Smooth muscle cell (in vitro differentiated cells): ENCODE measurements around the gene ARHGAP10. TPM values are rescaled to one million over a fixed set of nuclear protein-coding genes. Genes with fewer than 3 reads are reported as not detected.

Experiments
- DNase-seq: peaks from one replicate; lab custom pipeline; 2025; ENCODE audit not compliant: unreplicated experiment; lab: John Stamatoyannopoulos, UW
- H2AFZ ChIP-seq: fragments of 200-600 bp; sonication (generic); 2 replicates; pipeline ENCODE4 v1.6.0; 2016; ENCODE audit warnings: antibody characterized with exemption, low read depth, mild to moderate bottlenecking
- H3F3A ChIP-seq: fragments of 200-600 bp; sonication (generic); 2 replicates; pipeline ENCODE4 v1.6.0; 2017; ENCODE audit warnings: antibody characterized with exemption, low read depth
- H3K27ac ChIP-seq: fragments of 200-600 bp; sonication (generic); 2 replicates; pipeline ENCODE4 v1.5.1; 2016; ENCODE audit warnings: low read depth, mild to moderate bottlenecking
- H3K27me3 ChIP-seq: fragments of 200-600 bp; sonication (generic); 2 replicates; pipeline ENCODE4 v1.6.1; 2016; ENCODE audit warnings: low read depth, mild to moderate bottlenecking
- H3K36me3 ChIP-seq: fragments of 200-600 bp; sonication (generic); 2 replicates; pipeline ENCODE4 v1.5.1; 2016; ENCODE audit warnings: low read depth
- H3K4me1 ChIP-seq: fragments of 200-600 bp; sonication (generic); 2 replicates; pipeline ENCODE4 v1.5.1; 2016; ENCODE audit warnings: low read depth
- H3K4me2 ChIP-seq: fragments of 200-600 bp; sonication (generic); 2 replicates; pipeline ENCODE4 v1.6.0; 2016; ENCODE audit warnings: mild to moderate bottlenecking
- H3K4me3 ChIP-seq: fragments of 200-600 bp; sonication (generic); 2 replicates; pipeline ENCODE4 v1.5.1; 2016; ENCODE audit warnings: mild to moderate bottlenecking
- H3K79me2 ChIP-seq: fragments of 200-600 bp; sonication (generic); 2 replicates; pipeline ENCODE4 v1.6.0; 2016; ENCODE audit warnings: low read depth, mild to moderate bottlenecking
- H3K9ac ChIP-seq: fragments of 200-600 bp; sonication (generic); 2 replicates; pipeline ENCODE4 v1.6.0; 2016; ENCODE audit warnings: low read depth
- H3K9me3 ChIP-seq: fragments of 200-600 bp; sonication (generic); replicated peaks from 2 replicates; pipeline ENCODE4 v1.5.1; 2016; ENCODE audit warnings: low read depth
- H4K20me1 ChIP-seq: fragments of 200-600 bp; sonication (generic); 2 replicates; pipeline ENCODE4 v1.6.0; 2016; ENCODE audit warnings: low read depth
- WGBS: methylation state at CpG from one replicate; pipeline ENCODE4 v1.1.7; 2016; ENCODE audit warnings: low lambda C conversion rate; 5-methylcytosine and 5-hydroxymethylcytosine counted together
- polyA plus RNA-seq: library from polyadenylated mRNA; unstranded; fragments of >200 nt; fragmentation: Nextera tagmentation; extraction: Ambion mirVana; gene quantifications from 2 replicates; pipeline ENCODE4 v1.2.1, GENCODE V29; 2016
- total RNA-seq: library from RNA; depleted of rRNA; stranded (reverse); fragments of >200 nt; gene quantifications from 2 replicates; pipeline ENCODE4 v1.2.3, GENCODE V29; 2014
- TF ChIP-seq, protein P1 (sequence below): fragments of 200-600 bp; sonication (generic); IDR thresholded peaks from 2 replicates; pipeline ENCODE4 v1.5.1; 2017; ENCODE audit warnings: borderline replicate concordance, mild to moderate bottlenecking, antibody characterized with exemption; ENCODE audit not compliant: insufficient read depth, poor library complexity, severe bottlenecking

ARHGAP10 gene
- total and polyA plus RNA-seq, 2 experiments from 2014 or later, result 6.2 to 11.6 TPM

DNA sequence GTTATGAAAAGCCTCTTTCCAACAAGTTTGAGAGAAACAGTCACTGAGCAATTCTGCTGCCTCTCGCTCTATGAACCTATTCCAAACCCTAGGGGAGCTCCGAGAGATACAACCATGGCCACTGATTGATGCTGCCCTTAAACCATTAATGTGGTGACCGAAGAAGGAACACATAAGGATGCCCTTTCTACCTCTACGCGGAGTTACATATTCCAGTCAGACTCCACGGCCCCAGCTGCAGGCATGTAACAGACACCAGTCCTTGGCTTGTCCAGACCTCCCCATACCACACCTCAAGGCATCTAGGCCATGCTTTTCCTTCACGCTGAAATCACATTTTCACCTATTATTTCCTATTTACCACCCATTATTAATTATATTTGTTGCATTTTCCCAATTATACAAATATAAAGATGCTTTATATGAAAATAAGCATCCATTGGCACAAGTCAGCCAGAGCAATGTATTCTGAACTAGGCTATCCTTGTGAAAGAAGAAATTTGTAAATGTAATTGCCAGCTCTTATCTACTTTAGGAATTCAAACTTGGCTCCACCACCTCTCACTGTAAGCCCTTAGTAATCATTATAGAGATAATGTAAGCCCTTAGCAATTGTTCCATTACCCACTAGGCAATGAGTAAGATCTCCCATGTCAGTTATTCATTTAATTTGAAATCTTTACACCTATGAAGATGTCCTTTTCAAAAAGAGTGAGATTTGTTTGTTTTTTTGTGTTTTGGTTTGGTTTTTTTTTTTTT lies 371.9 kb downstream of the ARHGAP10 start:
- Histone ChIP-seq H3K4me1 (no peaks in the 10 kb centered on the region), H3F3A (no peaks in the 10 kb centered on the region), H3K4me2 (no peak overlapping the region), H3K9ac (no peak overlapping the region), H2AFZ (no peak overlapping the region), H3K27me3 (no peaks in the 10 kb centered on the region), H3K79me2 (no peaks in the 10 kb centered on the region), H3K4me3 (no peak overlapping the region), H3K27ac (no peak overlapping the region), H3K36me3 (no peaks in the 10 kb centered on the region), H3K9me3 (no peaks in the 10 kb centered on the region), H4K20me1 (no peaks in the 10 kb centered on the region)
- DNase-seq, result no peak
- WGBS, result 94% methylated on average over 7 of the region's 7 CpGs
- TF ChIP-seq, protein P1, sequence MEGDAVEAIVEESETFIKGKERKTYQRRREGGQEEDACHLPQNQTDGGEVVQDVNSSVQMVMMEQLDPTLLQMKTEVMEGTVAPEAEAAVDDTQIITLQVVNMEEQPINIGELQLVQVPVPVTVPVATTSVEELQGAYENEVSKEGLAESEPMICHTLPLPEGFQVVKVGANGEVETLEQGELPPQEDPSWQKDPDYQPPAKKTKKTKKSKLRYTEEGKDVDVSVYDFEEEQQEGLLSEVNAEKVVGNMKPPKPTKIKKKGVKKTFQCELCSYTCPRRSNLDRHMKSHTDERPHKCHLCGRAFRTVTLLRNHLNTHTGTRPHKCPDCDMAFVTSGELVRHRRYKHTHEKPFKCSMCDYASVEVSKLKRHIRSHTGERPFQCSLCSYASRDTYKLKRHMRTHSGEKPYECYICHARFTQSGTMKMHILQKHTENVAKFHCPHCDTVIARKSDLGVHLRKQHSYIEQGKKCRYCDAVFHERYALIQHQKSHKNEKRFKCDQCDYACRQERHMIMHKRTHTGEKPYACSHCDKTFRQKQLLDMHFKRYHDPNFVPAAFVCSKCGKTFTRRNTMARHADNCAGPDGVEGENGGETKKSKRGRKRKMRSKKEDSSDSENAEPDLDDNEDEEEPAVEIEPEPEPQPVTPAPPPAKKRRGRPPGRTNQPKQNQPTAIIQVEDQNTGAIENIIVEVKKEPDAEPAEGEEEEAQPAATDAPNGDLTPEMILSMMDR, result no peak

DNA sequence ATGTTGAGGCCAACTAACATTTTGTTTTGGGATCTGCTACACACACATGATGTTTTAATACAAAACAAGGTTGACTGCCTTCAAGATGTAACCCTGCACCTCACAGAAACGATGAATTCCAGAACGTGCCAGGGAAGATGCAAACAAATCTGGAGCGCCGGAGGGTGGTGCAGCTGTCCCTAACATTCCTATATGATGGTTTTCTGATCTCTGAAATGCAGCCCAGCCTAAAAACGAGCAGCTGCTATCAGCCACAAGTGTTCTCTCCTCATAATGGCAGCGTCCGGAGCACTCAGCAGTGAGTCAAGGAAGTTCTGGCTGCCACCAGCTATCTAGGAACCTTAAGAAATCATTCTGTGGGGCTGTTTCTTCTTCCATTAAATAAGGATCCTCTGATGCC lies 376.9 kb downstream of the ARHGAP10 start:
- Histone ChIP-seq H2AFZ (no peak overlapping the region), H4K20me1 (no peaks in the 10 kb centered on the region), H3K79me2 (no peaks in the 10 kb centered on the region), H3K27ac (no peak overlapping the region), H3K9ac (no peak overlapping the region), H3F3A (no peaks in the 10 kb centered on the region), H3K36me3 (no peaks in the 10 kb centered on the region), H3K27me3 (no peaks in the 10 kb centered on the region), H3K9me3 (no peaks in the 10 kb centered on the region), H3K4me2 (no peak overlapping the region), H3K4me3 (no peak overlapping the region), H3K4me1 (no peaks in the 10 kb centered on the region)
- DNase-seq, result no peak
- 80% methylated on average over 7 of the region's 7 CpGs for WGBS
- TF ChIP-seq, protein P1, result no peak

DNA sequence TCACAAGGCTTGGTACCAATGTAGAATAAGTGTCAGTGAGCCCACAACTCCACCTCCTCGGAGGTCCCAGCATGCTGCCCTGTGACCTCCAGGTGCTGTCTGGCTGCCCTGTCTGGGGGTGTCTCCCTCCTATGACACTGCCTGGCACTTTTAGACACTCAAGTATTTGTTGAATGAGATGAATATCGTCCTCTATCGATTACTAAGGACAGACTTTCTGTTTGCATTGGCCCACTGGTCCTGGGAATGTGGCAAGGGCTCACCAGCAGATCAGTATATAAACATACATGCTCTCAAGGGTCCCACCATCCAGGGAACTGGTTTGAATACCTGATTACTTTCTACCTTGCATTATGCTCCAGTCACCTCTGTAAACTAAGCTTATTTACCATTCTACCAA lies 377.3 kb downstream of the ARHGAP10 start:
- H4K20me1 ChIP-seq, result no peaks in the 10 kb centered on the region
- WGBS, result 94% methylated on average over 3 of the region's 3 CpGs
- H3K27me3 ChIP-seq, result no peaks in the 10 kb centered on the region
- TF ChIP-seq, protein P1, result no peak
- H3K36me3 ChIP-seq, result no peaks in the 10 kb centered on the region
- no peaks in the 10 kb centered on the region for H3K9me3 ChIP-seq
- no peak overlapping the region for H3K4me3 ChIP-seq
- no peaks in the 10 kb centered on the region for H3K4me1 ChIP-seq
- H3K79me2 ChIP-seq, result no peaks in the 10 kb centered on the region
- H3K4me2 ChIP-seq, result no peak overlapping the region
- H2AFZ ChIP-seq, result no peak overlapping the region
- H3K9ac ChIP-seq, result no peak overlapping the region
- no peak overlapping the region for H3K27ac ChIP-seq
- no peak for DNase-seq
- H3F3A ChIP-seq, result no peaks in the 10 kb centered on the region

DNA sequence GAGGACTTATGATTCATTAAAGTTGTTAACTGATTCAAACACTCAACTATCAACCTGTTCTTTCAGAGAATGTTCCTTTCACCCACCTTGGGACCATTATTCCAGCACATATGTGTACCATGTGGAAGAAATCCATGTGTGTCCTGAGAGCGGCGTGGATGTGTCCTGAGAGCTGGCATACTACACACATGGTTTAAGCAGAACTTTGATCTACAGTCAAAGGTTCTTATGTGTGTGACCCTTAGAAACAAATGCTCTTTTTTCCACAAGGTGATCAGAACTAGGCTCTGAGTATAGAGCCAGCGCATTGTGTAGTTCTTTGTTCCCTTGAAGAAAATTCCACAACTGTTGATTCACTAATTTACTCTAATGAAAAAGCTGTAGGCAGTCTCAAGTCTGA lies 378.3 kb downstream of the ARHGAP10 start:
- TF ChIP-seq, protein P1, result no peak
- no peak overlapping the region for H3K9ac ChIP-seq
- H3F3A ChIP-seq, result no peaks in the 10 kb centered on the region
- H3K4me1 ChIP-seq, result no peaks in the 10 kb centered on the region
- H3K27me3 ChIP-seq, result no peaks in the 10 kb centered on the region
- no peak overlapping the region for H3K4me2 ChIP-seq
- H3K27ac ChIP-seq, result no peak overlapping the region
- H3K9me3 ChIP-seq, result no peaks in the 10 kb centered on the region
- WGBS, result 90% methylated on average over 3 of the region's 3 CpGs
- H3K79me2 ChIP-seq, result no peaks in the 10 kb centered on the region
- H3K36me3 ChIP-seq, result no peaks in the 10 kb centered on the region
- H2AFZ ChIP-seq, result no peak overlapping the region
- no peak overlapping the region for H3K4me3 ChIP-seq
- no peak for DNase-seq
- H4K20me1 ChIP-seq, result no peaks in the 10 kb centered on the region
